Endothelial cell of umbilical vein (primary cell): ENCODE measurements around the gene GJB2. TPM values are rescaled to one million over a fixed set of nuclear protein-coding genes. Genes with fewer than 3 reads are reported as not detected.

Experiments
- BruUV-seq: library from RNA; stranded (reverse); fragments of 400-500 nt; replicated peaks from 2 replicates; lab custom pipeline; 2021; lab: Mats Ljungman, UMichigan
- CTCF ChIA-PET: fragments of 300-600, 350-600 bp; sonication (Branson Sonifier 250); formaldehyde crosslinking; loops from one replicate; lab custom pipeline; 2021; ENCODE audit warnings: antibody characterized with exemption, inconsistent platforms; lab: Charles Lee
- POLR2A ChIA-PET: fragments of 300-600, 350-600 bp; sonication (Branson Sonifier 250); formaldehyde crosslinking; loops from one replicate; lab custom pipeline; 2021; ENCODE audit warnings: antibody characterized with exemption, inconsistent platforms; lab: Charles Lee
- DNase-seq: peaks from one replicate; pipeline ENCODE4 v3.0.0-alpha.2; 2011; ENCODE audit warnings: low read depth, low spot score
- FAIRE-seq: peaks from 2 replicates; lab custom pipeline; 2011; peaks lifted over from hg19 to GRCh38; lab: Jason Lieb, UNC
- H2AFZ ChIP-seq: 2 replicates; pipeline ENCODE4 v1.6.0; 2012; ENCODE audit warnings: low read depth, low read length, control low read depth, inconsistent platforms
- H3K27ac ChIP-seq: 2 replicates; pipeline ENCODE4 v1.5.1; 2011; ENCODE audit warnings: low read depth, mild to moderate bottlenecking, control low read depth, low read length, moderate library complexity; ENCODE audit not compliant: insufficient read depth
- H3K27me3 ChIP-seq, 2 experiments: 2 replicates each; pipeline versions ENCODE4 v1.6.0 to v1.6.1; 2011; ENCODE audit warnings: low read length in 2 of 2, mixed read lengths in 1 of 2; ENCODE audit not compliant: control insufficient read depth in 2 of 2, insufficient read depth in 2 of 2
- H3K36me3 ChIP-seq, 2 experiments: 2 replicates in 1 of 2; 3 replicates in 1 of 2; pipeline ENCODE4 v1.5.1; 2011; ENCODE audit warnings: low read length in 2 of 2, mild to moderate bottlenecking in 1 of 2, moderate library complexity in 1 of 2; ENCODE audit not compliant: control insufficient read depth in 2 of 2, insufficient read depth in 2 of 2; ENCODE audit errors: extremely low read depth in 1 of 2
- H3K4me1 ChIP-seq: 3 replicates; pipeline ENCODE4 v1.5.1; 2011; ENCODE audit warnings: mild to moderate bottlenecking, low read length; ENCODE audit not compliant: control insufficient read depth, insufficient read depth; ENCODE audit errors: extremely low read depth
- H3K4me2 ChIP-seq: 2 replicates; pipeline ENCODE4 v1.6.1; 2011; ENCODE audit warnings: low read length, control low read depth, mixed read lengths; ENCODE audit not compliant: insufficient read depth
- H3K4me3 ChIP-seq, 3 experiments: fragments of 200-600 bp in 1 of 3; sonication (generic), shearing (Covaris generic) in 1 of 3; replicated peaks in 1 of 3; 2 replicates each; pipeline ENCODE4 v1.5.1; 2011 to 2016; ENCODE audit warnings: control low read depth in 3 of 3, low read length in 3 of 3, mild to moderate bottlenecking in 2 of 3, inconsistent platforms in 1 of 3, low read depth in 1 of 3, moderate library complexity in 1 of 3; ENCODE audit not compliant: insufficient read depth in 1 of 3
- H3K79me2 ChIP-seq: 2 replicates; pipeline ENCODE4 v1.6.0; 2012; ENCODE audit warnings: low read length, inconsistent platforms; ENCODE audit not compliant: control insufficient read depth, insufficient read depth
- H3K9ac ChIP-seq: replicated peaks from 2 replicates; pipeline ENCODE3; 2011; ENCODE audit warnings: low read length, control low read depth; ENCODE audit not compliant: insufficient read depth; ENCODE audit errors: extremely low read depth
- H3K9me1 ChIP-seq: replicated peaks from 3 replicates; pipeline ENCODE4 v1.6.0; 2011; ENCODE audit warnings: mild to moderate bottlenecking, low read length; ENCODE audit not compliant: control insufficient read depth, insufficient read depth; ENCODE audit errors: extremely low read depth
- H3K9me3 ChIP-seq: replicated peaks from 2 replicates; pipeline ENCODE4 v1.5.1; 2012; ENCODE audit warnings: low read length, inconsistent platforms; ENCODE audit not compliant: control insufficient read depth, insufficient read depth
- H4K20me1 ChIP-seq: replicated peaks from 2 replicates; pipeline ENCODE3; 2011; ENCODE audit warnings: mild to moderate bottlenecking, low read length; ENCODE audit not compliant: control insufficient read depth, insufficient read depth; ENCODE audit errors: extremely low read depth
- EZH2 ChIP-seq: IDR thresholded peaks from 2 replicates; pipeline ENCODE4 v1.6.1; 2012; ENCODE audit warnings: borderline replicate concordance, low read depth, mild to moderate bottlenecking, moderate library complexity, low read length, inconsistent platforms; ENCODE audit not compliant: severe bottlenecking
- GATA2 ChIP-seq: IDR thresholded peaks from 2 replicates; pipeline ENCODE4 v1.7.0; 2011; ENCODE audit warnings: low read depth, mild to moderate bottlenecking, moderate library complexity, mixed read lengths, low read length; ENCODE audit not compliant: insufficient read length, insufficient read depth
- MYC ChIP-seq: IDR thresholded peaks from one replicate; pipeline ENCODE4 v1.6.1; 2011; ENCODE audit warnings: mild to moderate bottlenecking, low read depth, low read length
- POLR2AphosphoS5 ChIP-seq: IDR thresholded peaks from 2 replicates; pipeline ENCODE4 v1.6.1; 2012; ENCODE audit warnings: low read depth, mild to moderate bottlenecking, control low read depth, low read length, moderate library complexity; ENCODE audit not compliant: insufficient read depth
- dilution Hi-C: fragments of 300-500 bp; cut with MboI; formaldehyde crosslinking; loops from one replicate; pipeline ENCODE4 v1.15.0; 2019; ENCODE audit warnings: low sequenced_read_pairs; ENCODE audit not compliant: extremely low pct_ligation_motif_present
- intact Hi-C: fragments of 100-400 bp; cut with micrococcal nuclease; formaldehyde crosslinking; loops from one replicate; pipeline ENCODE4 v1.10.0; 2022
- polyA plus RNA-seq, 4 experiments: library from polyadenylated mRNA; depleted of rRNA in 3 of 4; stranded (reverse) in 3 of 4; unstranded in 1 of 4; fragments of >200 nt; gene quantifications; 2 replicates each; pipeline versions ENCODE4 v1.2.1 to v1.2.3, GENCODE V29; 2011 to 2012; ENCODE audit warnings: missing spikeins in 1 of 4
- total RNA-seq: library from RNA; stranded (reverse); gene quantifications from 2 replicates; pipeline ENCODE4 v1.2.3, GENCODE V29; 2021

Gene GJB2
- total and polyA plus RNA-seq, 2 donors (not counting 3 experiments of a cell fraction or from before 2014, with no cell fraction given), result not detected

GRCh38 chr13:20142023-20142926 is 50.5 kb downstream of the GJB2 start:
- no peaks in the 10 kb centered on the region for H3K4me1 ChIP-seq
- H3K27me3 ChIP-seq, result peaks cover 61 to 66% of the 10 kb centered on the region in 2 experiments
- no peaks in the 10 kb centered on the region for H3K9me1 ChIP-seq
- H3K4me2 ChIP-seq, result no peak overlapping the region
- ChIA-PET POLR2A (no interaction called here), CTCF (interaction anchor here (1.2 to 1.9 kb wide), 2 partner anchors 10 to 215 kb away, joined by 3 to 5 read pairs; no protein-coding TSS in a partner anchor)
- H3K79me2 ChIP-seq, result no peaks in the 10 kb centered on the region
- no peak overlapping the region for H3K9ac ChIP-seq
- H3K27ac ChIP-seq, result no peak overlapping the region
- no peaks in the 10 kb centered on the region for H3K36me3 ChIP-seq
- H2AFZ ChIP-seq, result no peak overlapping the region
- H3K4me3 ChIP-seq, result no peak overlapping the region
- no peaks in the 10 kb centered on the region for H3K9me3 ChIP-seq
- no peak for FAIRE-seq
- intact Hi-C loops (no loop called here), dilution Hi-C loops (no loop called here)
- TF ChIP-seq GATA2 (no peak), EZH2 (peak; percentile 85)
- DNase-seq, result no peak
- BruUV-seq, result no TSS peak
- H4K20me1 ChIP-seq, result no peaks in the 10 kb centered on the region

GRCh38 chr13:20141238-20142022 is 51.3 kb downstream of the GJB2 start:
- H3K9me3 ChIP-seq, result no peaks in the 10 kb centered on the region
- H3K4me3 ChIP-seq, result no peak overlapping the region
- ChIA-PET POLR2A (no interaction called here), CTCF (no interaction called here)
- no peaks in the 10 kb centered on the region for H3K36me3 ChIP-seq
- H4K20me1 ChIP-seq, result no peaks in the 10 kb centered on the region
- H3K9ac ChIP-seq, result no peak overlapping the region
- no peaks in the 10 kb centered on the region for H3K79me2 ChIP-seq
- no peaks in the 10 kb centered on the region for H3K4me1 ChIP-seq
- dilution Hi-C loops, result no loop called here
- no peak overlapping the region for H2AFZ ChIP-seq
- no peak overlapping the region for H3K27ac ChIP-seq
- FAIRE-seq (no peak), DNase-seq (no peak)
- H3K4me2 ChIP-seq, result no peak overlapping the region
- BruUV-seq, result no TSS peak
- no peaks in the 10 kb centered on the region for H3K9me1 ChIP-seq
- TF ChIP-seq POLR2AphosphoS5, result no peak
- TF ChIP-seq MYC, result no peak
- H3K27me3 ChIP-seq, result peaks cover 59 to 62% of the 10 kb centered on the region in 2 experiments
- intact Hi-C loops, result no loop called here
